GM12864 (cell line): ENCODE results near the gene MYCBP.

Experiments
- DNase-seq: peaks from one replicate; pipeline ENCODE4 v3.0.0-alpha.2; 2011; ENCODE audit warnings: low read depth
- H3K4me3 ChIP-seq: 2 replicates; pipeline ENCODE4 v1.5.1; 2011; ENCODE audit warnings: mild to moderate bottlenecking, low read depth, low read length, control low read depth
- CTCF ChIP-seq: IDR thresholded peaks from 2 replicates; pipeline ENCODE4 v1.5.1; 2011; ENCODE audit warnings: low read depth, mild to moderate bottlenecking, moderate library complexity, low read length, control low read depth, inconsistent platforms; ENCODE audit errors: missing control alignments

Gene MYCBP

DNA sequence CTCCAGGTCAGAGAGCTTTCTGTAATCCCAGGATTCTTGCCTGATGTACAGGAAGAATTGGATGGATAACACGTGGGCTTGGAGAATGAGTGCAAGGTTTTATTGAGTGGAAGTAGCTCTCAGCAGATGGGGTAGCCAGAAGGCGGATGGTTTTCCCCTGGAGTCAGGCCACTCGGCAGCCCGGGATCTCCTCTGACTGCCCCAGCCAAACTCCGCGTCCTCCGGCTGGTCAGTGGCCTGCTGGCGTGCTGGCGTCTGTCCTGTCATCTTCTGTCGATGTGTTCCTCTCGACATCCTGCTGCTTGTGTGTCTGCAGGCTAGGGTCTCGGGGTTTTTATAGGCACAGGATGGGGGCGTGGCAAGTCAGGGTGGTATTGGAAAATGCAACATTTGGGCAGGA lies 35.7 kb upstream of the MYCBP start:
- no peak overlapping the region for H3K4me3 ChIP-seq
- no peak for DNase-seq
- TF ChIP-seq CTCF = no peak

DNA sequence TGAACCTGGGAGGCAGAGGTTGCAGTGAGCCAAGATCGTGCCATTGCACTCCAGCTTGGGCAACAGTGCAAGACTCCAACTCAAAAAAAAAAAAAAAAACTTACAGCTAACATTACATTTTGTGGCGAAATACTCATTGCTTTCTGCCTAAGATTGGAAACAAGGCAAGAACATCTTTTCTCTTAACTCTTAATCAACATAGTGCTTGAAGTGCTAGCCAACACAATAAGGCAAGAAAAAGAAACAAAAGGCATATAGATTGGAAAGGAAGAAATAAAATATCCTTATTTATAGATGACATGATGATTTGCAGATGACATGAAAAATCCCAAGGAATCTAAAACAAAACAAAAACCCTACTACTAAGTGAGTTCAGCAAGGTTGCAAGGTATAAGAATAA lies 32.8 kb upstream of the MYCBP start:
- no peak overlapping the region for H3K4me3 ChIP-seq
- TF ChIP-seq CTCF = no peak
- no peak for DNase-seq

DNA sequence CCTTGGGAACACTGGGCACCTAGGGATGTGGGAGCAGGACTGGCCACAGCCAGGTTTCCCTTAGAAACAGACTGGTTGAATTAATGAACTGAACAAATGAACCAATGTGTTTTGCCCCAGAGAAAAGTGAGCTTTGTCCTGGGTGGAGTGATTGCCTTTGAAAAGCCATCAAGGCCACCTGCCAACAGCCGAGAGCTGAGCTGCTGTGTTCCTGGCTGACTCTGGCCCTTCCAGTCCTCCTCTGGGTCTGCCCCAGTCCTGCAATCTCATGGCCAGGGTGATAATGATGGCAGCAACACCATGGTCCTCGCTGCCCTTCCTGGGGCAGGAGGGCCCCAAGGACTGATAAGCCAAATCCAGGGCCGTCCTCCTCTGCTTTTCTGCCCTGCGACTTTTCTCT lies 26.4 kb upstream of the MYCBP start:
- no peak for TF ChIP-seq CTCF
- H3K4me3 ChIP-seq = no peak overlapping the region
- no peak for DNase-seq

DNA sequence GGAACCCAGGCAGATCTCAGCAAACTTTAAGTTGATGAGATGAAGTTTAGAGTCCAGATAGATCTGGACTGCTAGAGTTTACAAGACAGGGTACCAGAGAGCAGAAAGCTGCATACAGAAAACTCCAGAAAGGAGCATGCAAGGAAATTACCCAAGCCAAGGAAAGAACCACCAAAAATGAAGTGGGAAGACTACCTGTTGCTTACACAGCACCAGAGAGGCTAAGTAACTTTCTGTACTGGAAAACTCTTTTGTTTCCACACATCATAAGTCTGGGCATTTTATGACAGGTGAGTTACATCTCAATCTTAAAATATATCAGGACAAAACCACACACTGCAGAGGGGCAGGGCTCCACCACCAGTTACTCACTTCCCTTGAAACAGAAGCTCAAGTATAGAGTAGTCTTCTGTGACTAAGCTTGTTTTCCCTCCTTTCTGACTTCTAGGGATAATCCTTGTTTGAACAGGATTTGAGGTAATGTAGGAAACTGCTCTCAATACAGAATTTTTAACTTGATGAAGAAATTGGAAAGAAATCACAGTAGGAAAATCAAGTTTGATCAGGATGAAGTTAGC lies 25.6 kb upstream of the MYCBP start:
- TF ChIP-seq CTCF = no peak
- H3K4me3 ChIP-seq = no peak overlapping the region
- DNase-seq = no peak

- TF ChIP-seq CTCF = no peak
- DNase-seq = no peak
- no peak overlapping the region for H3K4me3 ChIP-seq
Measured at GRCh38 chr1:38896169-38896568, 23.0 kb upstream of the MYCBP start.

DNA sequence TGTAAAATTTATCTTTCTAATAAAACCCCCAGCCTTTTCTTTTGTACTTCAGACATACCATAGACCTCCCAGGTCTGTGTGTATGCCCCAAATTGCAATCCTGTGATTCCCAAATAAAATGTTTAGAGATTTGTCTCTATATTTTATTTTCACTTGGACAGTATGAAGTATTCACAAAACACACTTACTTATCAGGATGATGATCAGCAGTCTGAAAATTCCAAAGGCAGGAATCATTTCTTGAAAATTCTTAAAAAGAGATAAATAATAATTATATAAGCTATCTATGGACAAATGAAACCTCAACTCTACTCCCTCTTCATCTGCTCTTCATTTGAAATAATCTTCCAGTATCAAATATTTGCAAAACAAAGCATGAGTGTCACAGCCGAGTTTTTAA lies 19.8 kb upstream of the MYCBP start:
- TF ChIP-seq CTCF = no peak
- no peak overlapping the region for H3K4me3 ChIP-seq
- no peak for DNase-seq

GRCh38 chr1:38891753-38892152 lies 18.6 kb upstream of the MYCBP start:
- DNase-seq = no peak
- no peak overlapping the region for H3K4me3 ChIP-seq
- TF ChIP-seq CTCF = no peak
